Duodenal mucosa (tissue), 2 donors: ENCODE data around the gene MYH11.

Source experiments
- H3K27ac ChIP-seq: one replicate; pipeline ENCODE4 v1.7.0; 2013; ENCODE audit warnings: low read depth, low read length
- H3K27me3 ChIP-seq, 2 donors: one replicate each; pipeline ENCODE4 v1.7.0; 2013; ENCODE audit warnings: low read length in 2 of 2, control low read depth in 1 of 2; ENCODE audit not compliant: insufficient read depth in 2 of 2, control insufficient read depth in 1 of 2
- H3K36me3 ChIP-seq, 2 donors: one replicate each; pipeline ENCODE4 v1.7.0; 2013; ENCODE audit warnings: low read length in 2 of 2, control low read depth in 1 of 2; ENCODE audit not compliant: insufficient read depth in 2 of 2, control insufficient read depth in 1 of 2
- H3K4me1 ChIP-seq, 2 donors: one replicate each; pipeline ENCODE4 v1.7.0; 2013; ENCODE audit warnings: low read length in 2 of 2, control low read depth in 1 of 2; ENCODE audit not compliant: insufficient read depth in 2 of 2, control insufficient read depth in 1 of 2
- H3K4me3 ChIP-seq, 2 donors: one replicate each; pipeline ENCODE4 v1.7.0; 2013; ENCODE audit warnings: low read length in 2 of 2, low read depth in 1 of 2
- H3K9ac ChIP-seq, 2 donors: one replicate each; pipeline ENCODE4 v1.7.0; 2013; ENCODE audit warnings: low read length in 2 of 2, low read depth in 1 of 2
- H3K9me3 ChIP-seq, 2 donors: one replicate each; pipeline ENCODE4 v1.7.0; 2013; ENCODE audit warnings: low read length in 2 of 2, control low read depth in 1 of 2; ENCODE audit not compliant: control insufficient read depth in 1 of 2

Gene MYH11

DNA sequence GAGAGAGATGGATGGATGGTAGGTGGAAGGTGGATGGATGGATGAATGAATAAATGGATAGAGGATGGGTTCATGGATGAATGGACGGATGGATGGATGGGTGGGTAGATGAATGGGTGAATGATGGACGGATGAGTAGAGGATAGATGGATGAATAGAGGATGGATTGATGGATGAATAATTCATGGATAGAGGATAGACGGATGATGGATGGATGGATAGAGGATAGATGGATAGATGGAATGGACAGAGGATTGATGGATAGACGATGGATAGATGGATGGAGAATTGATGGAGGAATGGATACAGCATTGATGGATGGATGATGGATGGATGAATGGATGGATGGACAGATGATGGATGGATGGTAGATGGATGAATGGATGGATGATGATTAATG is 91.7 kb downstream of the MYH11 start:
- no peaks in the 10 kb centered on the region for H3K36me3 ChIP-seq
- H3K9me3 ChIP-seq, result peaks cover 0 to 2% of the 10 kb centered on the region in 2 donors
- H3K4me3 ChIP-seq, result no peak overlapping the region
- no peak overlapping the region for H3K9ac ChIP-seq
- no peaks in the 10 kb centered on the region for H3K27me3 ChIP-seq
- no peaks in the 10 kb centered on the region for H3K4me1 ChIP-seq
- no peak overlapping the region for H3K27ac ChIP-seq

DNA sequence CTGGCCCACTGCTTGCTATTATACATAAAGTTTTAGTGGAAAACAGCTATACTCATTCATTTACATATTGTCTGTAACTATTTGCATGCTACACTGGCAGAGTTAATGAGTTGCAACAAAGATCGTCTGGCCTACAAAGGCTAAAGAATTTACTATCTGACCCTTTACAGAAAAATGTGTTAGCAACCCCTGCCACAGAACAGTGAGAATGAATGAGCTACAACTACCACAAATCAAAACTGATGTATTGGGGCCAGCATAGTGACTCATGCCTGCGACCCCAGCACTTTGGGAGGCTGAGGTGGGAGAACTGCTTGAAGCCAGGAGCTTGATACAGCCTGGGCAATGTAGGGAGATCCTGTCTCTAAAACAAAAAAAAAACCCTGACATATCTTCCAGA is 92.7 kb downstream of the MYH11 start:
- H3K27me3 ChIP-seq, result no peaks in the 10 kb centered on the region
- no peak overlapping the region for H3K4me3 ChIP-seq
- H3K36me3 ChIP-seq, result no peaks in the 10 kb centered on the region
- H3K27ac ChIP-seq, result no peak overlapping the region
- no peak overlapping the region for H3K9ac ChIP-seq
- no peaks in the 10 kb centered on the region for H3K4me1 ChIP-seq
- peaks cover 0 to 2% of the 10 kb centered on the region in 2 donors for H3K9me3 ChIP-seq

DNA sequence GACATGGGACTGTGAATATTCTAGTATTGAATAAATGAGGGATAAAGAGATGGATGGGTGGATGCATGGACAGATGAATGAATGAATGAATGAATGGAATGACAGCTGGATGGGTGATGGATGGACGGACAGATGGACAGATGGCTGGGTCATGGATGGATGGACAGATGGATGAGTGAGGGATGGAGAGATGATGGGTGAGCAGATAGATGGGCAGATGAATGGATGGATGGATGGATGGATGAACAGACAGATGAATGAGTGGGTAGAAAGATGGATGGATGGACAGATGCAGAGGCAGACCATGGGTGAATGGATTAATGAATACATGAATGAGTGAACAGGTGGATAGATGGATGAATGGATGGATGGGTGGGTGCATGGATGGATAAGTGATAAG is 96.7 kb downstream of the MYH11 start:
- Histone ChIP-seq H3K9ac (no peak overlapping the region), H3K9me3 (no peaks in the 10 kb centered on the region), H3K4me3 (no peak overlapping the region), H3K4me1 (no peaks in the 10 kb centered on the region), H3K27me3 (peaks cover 0 to 6% of the 10 kb centered on the region in 2 donors), H3K27ac (no peak overlapping the region), H3K36me3 (no peaks in the 10 kb centered on the region)

DNA sequence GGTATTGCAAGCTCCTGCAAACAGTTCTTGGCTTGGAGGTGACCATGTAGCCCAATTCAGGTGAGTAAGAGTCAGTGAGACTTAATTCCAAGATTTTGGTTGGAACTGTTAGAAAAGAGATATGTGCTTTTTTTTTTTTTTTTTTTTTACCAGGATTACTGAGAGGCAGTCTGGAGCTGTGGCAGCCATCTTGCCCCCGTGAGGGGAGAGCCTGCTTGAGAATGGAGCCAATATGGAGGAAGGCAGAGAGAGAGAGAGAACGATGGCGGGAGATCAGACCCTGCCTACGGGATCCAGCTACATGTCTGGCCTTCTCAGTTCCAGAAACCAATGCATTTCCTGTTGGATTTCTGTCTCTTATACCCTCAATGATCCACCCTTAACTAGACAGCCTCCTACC is 97.8 kb downstream of the MYH11 start:
- Histone ChIP-seq H3K36me3 (no peaks in the 10 kb centered on the region), H3K4me1 (no peaks in the 10 kb centered on the region), H3K27me3 (peaks cover 0 to 6% of the 10 kb centered on the region in 2 donors), H3K27ac (no peak overlapping the region), H3K4me3 (no peak overlapping the region), H3K9ac (no peak overlapping the region), H3K9me3 (no peaks in the 10 kb centered on the region)

DNA sequence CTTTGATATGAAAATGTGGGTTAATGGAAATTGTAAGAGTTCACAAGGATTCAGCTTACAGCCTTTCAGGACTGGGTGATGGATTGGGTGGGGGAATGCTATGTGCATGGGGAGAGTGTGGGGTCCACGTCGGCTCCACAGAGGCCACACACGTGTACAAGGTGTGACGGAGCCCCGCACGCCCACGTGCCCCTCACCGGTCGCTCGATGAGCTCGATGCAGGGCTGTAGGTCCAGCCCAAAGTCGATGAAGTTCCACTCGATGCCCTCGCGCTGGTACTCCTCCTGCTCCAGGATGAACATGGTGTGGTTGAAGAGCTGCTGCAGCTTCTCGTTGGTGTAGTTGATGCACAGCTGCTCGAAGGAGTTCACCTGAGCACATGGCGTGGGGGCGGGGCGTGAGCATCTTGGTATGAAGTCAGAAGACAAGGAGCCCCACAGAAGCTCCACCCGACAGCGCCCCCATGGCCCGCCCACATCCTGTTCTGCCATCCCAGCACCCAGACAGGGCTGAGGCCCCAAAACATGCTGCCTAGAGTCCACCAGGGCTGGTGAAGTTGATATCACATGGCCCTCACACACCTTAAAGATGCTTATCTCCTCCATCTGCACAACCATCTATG is 99.1 kb downstream of the MYH11 start:
- no peak overlapping the region for H3K9ac ChIP-seq
- H3K4me1 ChIP-seq, result no peaks in the 10 kb centered on the region
- peaks cover 0 to 6% of the 10 kb centered on the region in 2 donors for H3K27me3 ChIP-seq
- H3K27ac ChIP-seq, result no peak overlapping the region
- H3K9me3 ChIP-seq, result no peaks in the 10 kb centered on the region
- H3K36me3 ChIP-seq, result no peaks in the 10 kb centered on the region
- H3K4me3 ChIP-seq, result no peak overlapping the region

DNA sequence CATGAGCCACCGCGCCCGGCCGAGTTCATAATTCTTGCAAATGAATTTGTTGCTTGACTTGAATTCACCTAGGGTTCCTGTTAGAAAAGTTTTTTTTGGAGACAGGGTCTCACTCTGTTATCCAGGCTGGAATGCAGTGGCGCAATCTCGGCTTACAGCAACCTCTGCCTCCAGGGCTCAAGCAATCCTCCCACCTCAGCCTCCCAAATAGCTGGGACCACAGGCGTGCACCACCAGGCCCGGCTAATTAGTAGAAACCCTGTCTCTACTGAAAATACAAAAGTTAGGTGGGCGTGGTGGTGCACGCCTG is 99.8 kb downstream of the MYH11 start:
- H3K4me3 ChIP-seq, result no peak overlapping the region
- no peak overlapping the region for H3K9ac ChIP-seq
- H3K9me3 ChIP-seq, result no peaks in the 10 kb centered on the region
- H3K27ac ChIP-seq, result no peak overlapping the region
- H3K27me3 ChIP-seq, result peaks cover 0 to 6% of the 10 kb centered on the region in 2 donors
- H3K36me3 ChIP-seq, result no peaks in the 10 kb centered on the region
- no peaks in the 10 kb centered on the region for H3K4me1 ChIP-seq

DNA sequence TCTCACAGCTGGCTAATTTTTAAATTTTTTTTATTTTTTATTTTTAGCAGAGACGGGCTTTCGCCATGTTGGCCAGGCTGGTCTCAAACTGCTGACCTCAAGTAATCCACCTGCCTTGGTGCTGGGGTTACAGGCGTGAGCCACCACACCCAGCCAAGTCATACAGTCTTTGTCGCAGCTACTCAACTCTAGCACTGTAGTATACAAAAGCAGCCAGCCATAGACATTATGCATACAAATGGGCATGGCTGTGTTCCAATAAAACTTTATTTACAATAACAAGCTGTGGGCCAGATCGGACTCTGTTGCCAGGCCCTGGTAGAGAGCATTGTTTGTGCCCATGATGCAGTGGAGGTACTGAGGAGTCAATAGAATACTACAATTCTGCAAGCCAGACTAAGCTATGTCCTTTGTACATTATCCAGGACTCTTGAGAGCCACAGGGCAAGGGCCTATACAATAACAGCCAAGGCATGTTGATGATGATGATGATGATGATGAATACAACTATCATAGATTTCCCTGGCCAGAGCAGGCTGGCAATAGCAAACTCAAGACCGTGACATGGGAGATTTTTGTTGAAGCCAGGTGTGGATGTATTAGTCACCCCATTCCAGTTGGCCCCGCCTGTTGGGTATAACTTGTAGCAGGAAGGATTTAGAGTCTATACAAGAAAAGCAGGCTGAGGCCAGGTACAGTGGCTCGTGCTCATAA is 101.8 kb downstream of the MYH11 start:
- H3K9me3 ChIP-seq, result no peaks in the 10 kb centered on the region
- peaks cover 0 to 6% of the 10 kb centered on the region in 2 donors for H3K27me3 ChIP-seq
- H3K4me1 ChIP-seq, result no peaks in the 10 kb centered on the region
- no peak overlapping the region for H3K27ac ChIP-seq
- no peak overlapping the region for H3K4me3 ChIP-seq
- no peak overlapping the region for H3K9ac ChIP-seq
- H3K36me3 ChIP-seq, result no peaks in the 10 kb centered on the region

DNA sequence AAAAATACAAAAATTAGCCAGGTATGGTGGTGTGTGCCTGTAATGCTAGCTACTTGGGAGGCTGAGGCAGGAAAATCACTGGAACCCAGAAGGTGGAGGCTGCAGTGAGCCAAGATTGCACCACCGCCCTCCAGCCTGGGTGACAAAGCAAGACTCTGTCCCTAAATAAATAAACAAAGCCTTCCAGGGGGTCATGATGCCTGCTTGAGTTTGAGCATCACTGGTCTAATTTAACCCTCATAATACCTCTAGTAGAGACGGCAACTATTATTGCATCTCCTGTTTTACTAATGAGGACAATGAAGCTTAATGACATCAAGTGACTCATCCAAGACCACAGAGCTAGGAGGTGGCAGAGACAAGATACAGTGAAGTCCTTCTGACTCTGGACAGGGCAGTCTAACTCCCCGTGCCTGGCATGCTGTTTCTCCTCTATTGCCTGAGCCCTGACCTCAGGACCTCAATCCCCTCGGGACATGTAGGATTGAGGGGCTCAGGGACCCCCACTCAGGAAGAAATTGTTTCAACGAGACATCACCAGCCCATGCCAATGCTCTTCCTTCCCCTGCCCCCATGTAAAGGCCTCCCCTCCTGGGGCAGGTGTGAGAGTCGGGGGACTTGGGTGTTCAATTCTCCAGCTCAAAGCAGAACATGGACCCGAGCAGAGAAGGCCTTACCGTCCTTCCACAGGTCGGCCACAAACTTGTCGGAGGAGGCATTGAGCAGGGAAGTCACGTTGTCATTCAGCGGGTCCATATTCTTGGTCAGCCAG is 103.9 kb downstream of the MYH11 start:
- H3K4me1 ChIP-seq, result no peaks in the 10 kb centered on the region
- peaks cover 0 to 3% of the 10 kb centered on the region in 2 donors for H3K27me3 ChIP-seq
- H3K9ac ChIP-seq, result no peak overlapping the region
- no peak overlapping the region for H3K4me3 ChIP-seq
- no peak overlapping the region for H3K27ac ChIP-seq
- H3K9me3 ChIP-seq, result no peaks in the 10 kb centered on the region
- no peaks in the 10 kb centered on the region for H3K36me3 ChIP-seq

DNA sequence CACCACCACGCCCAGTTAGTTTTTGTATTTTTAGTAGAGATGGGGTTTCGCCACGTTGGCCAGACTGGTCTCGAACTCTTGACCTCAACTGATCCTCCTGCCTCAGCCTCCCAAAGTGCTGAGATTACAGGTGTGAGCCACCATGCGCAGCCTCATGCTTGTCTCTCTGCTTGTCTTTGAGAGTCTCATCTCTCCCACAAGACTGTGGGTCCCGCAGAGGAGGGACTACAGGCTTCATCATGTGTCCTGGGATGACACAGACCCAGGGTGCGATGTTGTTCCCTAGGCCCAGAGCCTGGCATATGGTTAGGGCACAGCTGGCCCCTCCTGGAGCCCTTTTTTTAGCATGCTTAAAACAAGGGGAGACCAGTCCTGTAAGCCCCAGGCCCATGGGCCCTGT is 104.9 kb downstream of the MYH11 start:
- Histone ChIP-seq H3K27ac (no peak overlapping the region), H3K9me3 (no peaks in the 10 kb centered on the region), H3K4me3 (no peak overlapping the region), H3K4me1 (no peaks in the 10 kb centered on the region), H3K9ac (no peak overlapping the region), H3K27me3 (no peaks in the 10 kb centered on the region), H3K36me3 (no peaks in the 10 kb centered on the region)

DNA sequence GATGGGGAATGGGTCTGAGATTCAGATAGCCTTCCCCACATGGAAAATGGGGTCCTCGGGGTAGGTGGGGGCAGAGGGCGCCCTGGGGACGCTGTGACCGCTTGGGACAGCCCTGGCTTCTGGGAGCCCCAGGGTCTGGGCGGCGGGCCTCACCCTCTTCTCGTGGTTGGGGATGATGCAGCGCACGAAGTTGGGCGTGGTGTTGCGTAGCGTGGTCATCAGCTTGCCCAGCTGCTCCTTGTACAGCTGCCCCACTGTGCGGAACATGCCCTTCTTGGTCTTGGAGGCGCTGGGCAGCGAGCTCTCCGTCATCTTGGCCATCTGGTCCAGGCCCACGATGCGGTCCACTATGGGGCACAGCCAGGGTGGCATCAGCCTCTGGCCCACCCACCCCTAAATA is 106.8 kb downstream of the MYH11 start:
- no peak overlapping the region for H3K4me3 ChIP-seq
- no peak overlapping the region for H3K27ac ChIP-seq
- no peaks in the 10 kb centered on the region for H3K4me1 ChIP-seq
- no peak overlapping the region for H3K9ac ChIP-seq
- H3K36me3 ChIP-seq, result no peaks in the 10 kb centered on the region
- H3K27me3 ChIP-seq, result no peaks in the 10 kb centered on the region
- no peaks in the 10 kb centered on the region for H3K9me3 ChIP-seq
